Keratinocyte (primary cell): Measurements from ENCODE around the gene ALCAM. TPM values are rescaled to one million over a fixed set of nuclear protein-coding genes. Genes with fewer than 3 reads are reported as not detected.

Experiments used
- DNase-seq: peaks from one replicate; pipeline ENCODE4 v3.0.0-alpha.2; 2011; ENCODE audit warnings: low read depth, missing footprints, low spot score
- FAIRE-seq: peaks from 2 replicates; lab custom pipeline; 2011; peaks lifted over from hg19 to GRCh38; lab: Jason Lieb, UNC
- H2AFZ ChIP-seq: 2 replicates; pipeline ENCODE4 v1.6.0; 2012; ENCODE audit warnings: low read length, control low read depth, inconsistent platforms; ENCODE audit not compliant: control insufficient read depth
- H3K27ac ChIP-seq: 2 replicates; pipeline ENCODE4 v1.5.1; 2011; ENCODE audit warnings: low read length; ENCODE audit not compliant: control insufficient read depth, insufficient read depth
- H3K27me3 ChIP-seq: 3 replicates; pipeline ENCODE4 v1.6.0; 2011; ENCODE audit warnings: low read length; ENCODE audit not compliant: control insufficient read depth, insufficient read depth; ENCODE audit errors: extremely low read depth
- H3K36me3 ChIP-seq, 2 experiments: 2 replicates in 1 of 2; 3 replicates in 1 of 2; pipeline ENCODE4 v1.5.1; 2011; ENCODE audit warnings: low read length in 2 of 2, mild to moderate bottlenecking in 1 of 2; ENCODE audit not compliant: control insufficient read depth in 2 of 2, insufficient read depth in 2 of 2; ENCODE audit errors: extremely low read depth in 1 of 2
- H3K4me1 ChIP-seq: 3 replicates; pipeline ENCODE4 v1.5.1; 2011; ENCODE audit warnings: low read length; ENCODE audit not compliant: control insufficient read depth, insufficient read depth; ENCODE audit errors: extremely low read depth
- H3K4me2 ChIP-seq: 3 replicates; pipeline ENCODE4 v1.6.0; 2011; ENCODE audit warnings: low read depth, low read length; ENCODE audit not compliant: control insufficient read depth, insufficient read depth; ENCODE audit errors: extremely low read depth
- H3K4me3 ChIP-seq, 3 experiments: fragments of 200-600 bp in 1 of 3; sonication (generic) in 1 of 3; 2 replicates in 2 of 3; 3 replicates in 1 of 3; pipeline ENCODE4 v1.5.1; 2011 to 2016; ENCODE audit warnings: low read length in 3 of 3, mild to moderate bottlenecking in 3 of 3, control low read depth in 2 of 3, inconsistent platforms in 1 of 3, low read depth in 1 of 3, mixed read lengths in 1 of 3, mixed run types in 1 of 3, moderate library complexity in 1 of 3; ENCODE audit not compliant: control insufficient read depth in 2 of 3, insufficient read depth in 2 of 3; ENCODE audit errors: extremely low read depth in 1 of 3
- H3K79me2 ChIP-seq: 2 replicates; pipeline ENCODE4 v1.6.0; 2012; ENCODE audit warnings: low read length; ENCODE audit not compliant: control insufficient read depth, insufficient read depth
- H3K9ac ChIP-seq: 3 replicates; pipeline ENCODE4 v1.6.0; 2011; ENCODE audit warnings: low read length; ENCODE audit not compliant: control insufficient read depth, insufficient read depth; ENCODE audit errors: extremely low read depth
- H3K9me1 ChIP-seq: 3 replicates; pipeline ENCODE4 v1.6.0; 2011; ENCODE audit warnings: low read length; ENCODE audit not compliant: control insufficient read depth, insufficient read depth; ENCODE audit errors: extremely low read depth
- H3K9me3 ChIP-seq: 2 replicates; pipeline ENCODE4 v1.5.1; 2012; ENCODE audit warnings: low read depth, low read length; ENCODE audit not compliant: control insufficient read depth
- H4K20me1 ChIP-seq: 3 replicates; pipeline ENCODE4 v1.6.0; 2011; ENCODE audit warnings: low read length; ENCODE audit not compliant: control insufficient read depth, insufficient read depth; ENCODE audit errors: extremely low read depth
- CTCF ChIP-seq, 3 experiments: IDR thresholded peaks in 1 of 3; conservative IDR thresholded peaks in 1 of 3; optimal IDR thresholded peaks in 1 of 3; 2 replicates in 2 of 3; 3 replicates in 1 of 3; pipeline versions ENCODE3 to v1.5.1; 2011; ENCODE audit warnings: low read length in 3 of 3, mild to moderate bottlenecking in 3 of 3, moderate library complexity in 2 of 3, control low read depth in 1 of 3, inconsistent platforms in 1 of 3; ENCODE audit not compliant: insufficient read depth in 2 of 3; ENCODE audit errors: extremely low read depth in 1 of 3
- EZH2 ChIP-seq: IDR thresholded peaks from one replicate; pipeline ENCODE4 v1.6.1; 2012; ENCODE audit warnings: inconsistent platforms, mild to moderate bottlenecking, low read length, moderate library complexity
- dilution Hi-C: fragments of 300-500 bp; cut with MboI; formaldehyde crosslinking; loops from one replicate; pipeline ENCODE4 v1.7.0; 2020; ENCODE audit warnings: low sequenced_read_pairs; ENCODE audit not compliant: extremely low pct_ligation_motif_present
- polyA plus RNA-seq, 5 experiments: library from polyadenylated mRNA; depleted of rRNA in 3 of 5; stranded (reverse) in 3 of 5; stranded (forward) in 1 of 5; unstranded in 1 of 5; fragments of >200 nt; gene quantifications; 1 replicate in 1 of 5; 2 replicates in 3 of 5; 3 replicates in 1 of 5; pipeline versions ENCODE4 v1.2.1 to v1.2.3, GENCODE V29; 2011 to 2012; ENCODE audit warnings: missing spikeins in 2 of 5, low read depth in 1 of 5, low replicate concordance in 1 of 5

The ALCAM gene
- polyA plus RNA-seq, 1 donor (not counting 4 experiments of a cell fraction or from before 2014, with no cell fraction given) = 71.3 TPM

GRCh38 chr3:105606016-105606415, 239.3 kb downstream of the ALCAM start:
- no peaks in the 10 kb centered on the region for H3K27me3 ChIP-seq
- H3K4me3 ChIP-seq = no peak overlapping the region
- no peak overlapping the region for H3K27ac ChIP-seq
- H3K4me2 ChIP-seq = no peak overlapping the region
- peaks cover 3% of the 10 kb centered on the region for H3K4me1 ChIP-seq
- no peaks in the 10 kb centered on the region for H3K36me3 ChIP-seq
- DNase-seq (no peak), FAIRE-seq (no peak)
- H3K9me3 ChIP-seq = peaks cover 3% of the 10 kb centered on the region
- dilution Hi-C loops = no loop called here
- H3K9me1 ChIP-seq = no peaks in the 10 kb centered on the region
- no peak overlapping the region for H2AFZ ChIP-seq
- TF ChIP-seq CTCF (optimal IDR thresholded peaks at IDR 0.05 in 1 of 3, IDR thresholded peaks at IDR 0.05 in 1 of 3, conservative IDR thresholded peaks at IDR 0.05 in 1 of 3; ENCODE audit: extremely low read depth in 1 of 3, insufficient read depth in 2 of 3, low read length in 3 of 3) = no peak
- H3K79me2 ChIP-seq = no peaks in the 10 kb centered on the region
- H4K20me1 ChIP-seq = no peaks in the 10 kb centered on the region
- H3K9ac ChIP-seq = no peak overlapping the region

GRCh38 chr3:105608623-105609022, 241.9 kb downstream of the ALCAM start:
- TF ChIP-seq EZH2 (no peak), CTCF (optimal IDR thresholded peaks at IDR 0.05 in 1 of 3, IDR thresholded peaks at IDR 0.05 in 1 of 3, conservative IDR thresholded peaks at IDR 0.05 in 1 of 3; ENCODE audit: extremely low read depth in 1 of 3, insufficient read depth in 2 of 3, low read length in 3 of 3) (no peak)
- Histone ChIP-seq H3K27me3 (no peaks in the 10 kb centered on the region), H3K4me2 (no peak overlapping the region), H2AFZ (no peak overlapping the region), H3K9ac (no peak overlapping the region), H3K4me3 (no peak overlapping the region), H3K79me2 (no peaks in the 10 kb centered on the region), H3K9me1 (no peaks in the 10 kb centered on the region), H4K20me1 (no peaks in the 10 kb centered on the region), H3K9me3 (no peaks in the 10 kb centered on the region), H3K4me1 (peaks cover 14% of the 10 kb centered on the region), H3K36me3 (no peaks in the 10 kb centered on the region), H3K27ac (no peak overlapping the region)
- no peak for FAIRE-seq
- no peak for DNase-seq
- dilution Hi-C loops = no loop called here
